PC-9 (cell line): ENCODE measurements around the gene ADSS1. TPM values are rescaled to one million over a fixed set of nuclear protein-coding genes. Genes with fewer than 3 reads are reported as not detected.

Experiments used
- BruUV-seq: library from RNA; stranded (reverse); fragments of 400-500 nt; replicated peaks from 2 replicates; lab custom pipeline; 2021; lab: Mats Ljungman, UMichigan
- CTCF ChIA-PET: fragments of 300-600 bp; sonication (Branson Sonifier 250); formaldehyde crosslinking; loops from one replicate; lab custom pipeline; 2022; ENCODE audit warnings: antibody characterized with exemption; lab: Charles Lee
- POLR2A ChIA-PET: fragments of 300-600 bp; sonication (Branson Sonifier 250); formaldehyde crosslinking; loops from one replicate; lab custom pipeline; 2022; ENCODE audit warnings: antibody characterized with exemption; ENCODE audit not compliant: unreplicated experiment; lab: Charles Lee
- DNase-seq, 2 experiments: peaks; one replicate each; pipeline versions ENCODE4 v3.0.0 to v3.0.0-alpha.2; 2015 to 2022; ENCODE audit warnings: mixed read lengths in 1 of 2
- H2AFZ ChIP-seq: fragments of 200-600 bp; sonication (generic); 2 replicates; pipeline ENCODE4 v1.8.1; 2017; ENCODE audit warnings: antibody characterized with exemption
- H3F3A ChIP-seq: fragments of 200-600 bp; sonication (generic); 2 replicates; pipeline ENCODE4 v1.8.1; 2017; ENCODE audit warnings: antibody characterized with exemption, mild to moderate bottlenecking, low read depth; ENCODE audit not compliant: insufficient read depth
- H3K27ac ChIP-seq: fragments of 200-600 bp; sonication (generic); 2 replicates; pipeline ENCODE4 v1.6.1; 2016; ENCODE audit warnings: mixed run types
- H3K27me3 ChIP-seq: fragments of 200-600 bp; sonication (generic); 2 replicates; pipeline ENCODE4 v1.6.1; 2016; ENCODE audit warnings: low read depth, mixed run types; ENCODE audit not compliant: insufficient read depth
- H3K36me3 ChIP-seq: fragments of 200-600 bp; sonication (generic); 2 replicates; pipeline ENCODE4 v1.6.1; 2016; ENCODE audit warnings: low read depth, mixed run types
- H3K4me1 ChIP-seq: fragments of 200-600 bp; sonication (generic); replicated peaks from 2 replicates; pipeline ENCODE4 v1.6.1; 2016; ENCODE audit warnings: mixed run types; ENCODE audit not compliant: insufficient read depth
- H3K4me2 ChIP-seq: fragments of 200-600 bp; sonication (generic); 2 replicates; pipeline ENCODE4 v1.6.1; 2017; ENCODE audit warnings: mixed run types
- H3K4me3 ChIP-seq: fragments of 200-600 bp; sonication (generic); 2 replicates; pipeline ENCODE4 v1.6.1; 2016; ENCODE audit warnings: mixed run types
- H3K79me2 ChIP-seq: fragments of 200-600 bp; sonication (generic); 2 replicates; pipeline ENCODE4 v1.6.1; 2017; ENCODE audit warnings: low read depth, mixed run types
- H3K9me2 ChIP-seq: fragments of 200-600 bp; sonication (generic); 2 replicates; pipeline ENCODE4 v1.8.1; 2017; ENCODE audit warnings: mild to moderate bottlenecking; ENCODE audit not compliant: insufficient read depth
- H3K9me3 ChIP-seq: fragments of 200-600 bp; sonication (generic); 2 replicates; pipeline ENCODE4 v1.8.1; 2016; ENCODE audit warnings: low read depth; ENCODE audit not compliant: insufficient read depth
- H4K20me1 ChIP-seq: fragments of 200-600 bp; sonication (generic); 2 replicates; pipeline ENCODE4 v1.8.1; 2017; ENCODE audit not compliant: insufficient read depth
- EZH2 ChIP-seq: fragments of 200-600 bp; sonication (generic); IDR thresholded peaks from 2 replicates; pipeline ENCODE4 v1.8.0; 2017; ENCODE audit warnings: antibody characterized with exemption, low read depth
- intact Hi-C: fragments of 100-400 bp; cut with micrococcal nuclease; formaldehyde crosslinking; loops from one replicate; pipeline ENCODE4 v1.10.0; 2022; ENCODE audit not compliant: unreplicated experiment
- total RNA-seq: library from RNA; stranded (reverse); gene quantifications from 2 replicates; pipeline ENCODE4 v1.2.3, GENCODE V29; 2021
- TF ChIP-seq, protein P1 (sequence below): fragments of 200-600 bp; sonication (generic); conservative IDR thresholded peaks from 2 replicates; pipeline ENCODE4 v1.6.1; 2017; ENCODE audit warnings: mixed run types, antibody characterized with exemption, mild to moderate bottlenecking, moderate library complexity

Gene ADSS1
- total RNA-seq, 1 experiment from 2014 or later: 5.8 TPM

DNA sequence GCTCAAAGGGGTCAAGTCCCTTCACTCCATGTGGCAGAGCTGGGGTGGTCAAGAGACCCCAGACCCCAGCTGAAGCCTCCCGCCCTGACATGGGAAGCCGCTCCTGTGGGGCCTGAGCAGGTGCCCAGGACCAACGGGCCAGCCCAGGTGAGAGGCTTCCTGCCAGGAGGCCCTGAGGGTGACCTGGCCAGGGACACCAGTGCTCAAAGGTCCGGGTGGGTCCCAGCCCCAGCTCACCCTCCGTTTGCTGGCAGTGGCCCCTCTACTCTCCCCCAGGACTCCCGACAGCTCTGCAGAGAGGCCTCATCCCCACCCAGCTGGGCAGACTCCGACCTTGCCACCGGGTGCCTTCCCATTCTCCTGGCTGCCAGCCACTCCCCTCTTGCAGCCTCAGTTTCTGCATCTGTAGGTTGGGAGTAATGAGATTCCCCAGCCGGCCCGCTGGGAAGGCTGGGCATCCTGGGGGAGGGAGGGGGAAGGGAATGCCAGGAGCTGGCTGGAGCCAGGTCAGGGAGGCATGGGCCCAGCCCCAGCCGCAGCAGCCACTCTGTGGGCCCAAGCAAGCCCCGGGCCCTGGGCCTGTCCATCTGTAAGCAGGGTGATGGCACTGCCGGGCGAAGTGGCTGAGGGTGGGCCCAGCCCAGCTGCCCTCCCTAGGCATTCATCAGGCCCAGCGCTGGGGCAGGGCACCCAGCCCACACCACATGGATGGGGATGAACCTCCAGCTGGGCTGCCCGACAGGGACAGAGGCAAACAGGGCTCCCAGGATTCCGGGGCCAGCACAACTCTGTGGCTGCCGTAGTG is 44.9 kb upstream of the ADSS1 start:
- DNase-seq: no peak
- H3K27me3 ChIP-seq: no peaks in the 10 kb centered on the region
- H3K79me2 ChIP-seq: no peaks in the 10 kb centered on the region
- intact Hi-C loops: no loop called here
- TF ChIP-seq, protein P1, sequence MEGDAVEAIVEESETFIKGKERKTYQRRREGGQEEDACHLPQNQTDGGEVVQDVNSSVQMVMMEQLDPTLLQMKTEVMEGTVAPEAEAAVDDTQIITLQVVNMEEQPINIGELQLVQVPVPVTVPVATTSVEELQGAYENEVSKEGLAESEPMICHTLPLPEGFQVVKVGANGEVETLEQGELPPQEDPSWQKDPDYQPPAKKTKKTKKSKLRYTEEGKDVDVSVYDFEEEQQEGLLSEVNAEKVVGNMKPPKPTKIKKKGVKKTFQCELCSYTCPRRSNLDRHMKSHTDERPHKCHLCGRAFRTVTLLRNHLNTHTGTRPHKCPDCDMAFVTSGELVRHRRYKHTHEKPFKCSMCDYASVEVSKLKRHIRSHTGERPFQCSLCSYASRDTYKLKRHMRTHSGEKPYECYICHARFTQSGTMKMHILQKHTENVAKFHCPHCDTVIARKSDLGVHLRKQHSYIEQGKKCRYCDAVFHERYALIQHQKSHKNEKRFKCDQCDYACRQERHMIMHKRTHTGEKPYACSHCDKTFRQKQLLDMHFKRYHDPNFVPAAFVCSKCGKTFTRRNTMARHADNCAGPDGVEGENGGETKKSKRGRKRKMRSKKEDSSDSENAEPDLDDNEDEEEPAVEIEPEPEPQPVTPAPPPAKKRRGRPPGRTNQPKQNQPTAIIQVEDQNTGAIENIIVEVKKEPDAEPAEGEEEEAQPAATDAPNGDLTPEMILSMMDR: no peak
- no peak for TF ChIP-seq EZH2
- no peaks in the 10 kb centered on the region for H3K9me2 ChIP-seq
- no peaks in the 10 kb centered on the region for H3K36me3 ChIP-seq
- peaks cover 54% of the 10 kb centered on the region for H3K4me1 ChIP-seq
- no peak overlapping the region for H3K4me3 ChIP-seq
- peaks cover 18% of the 10 kb centered on the region for H3F3A ChIP-seq
- no TSS peak for BruUV-seq
- POLR2A ChIA-PET: no interaction called here
- peak overlapping the region; percentile 91; the same call in 1 of the 2 replicates for H3K27ac ChIP-seq
- H2AFZ ChIP-seq: no peak overlapping the region
- H4K20me1 ChIP-seq: no peaks in the 10 kb centered on the region
- H3K9me3 ChIP-seq: no peaks in the 10 kb centered on the region
- peak overlapping the region; percentile 86 for H3K4me2 ChIP-seq
- CTCF ChIA-PET: interaction anchor here (3.1 kb wide), 1 partner anchor 13 kb away, joined by 11 read pairs; no protein-coding TSS in a partner anchor

DNA sequence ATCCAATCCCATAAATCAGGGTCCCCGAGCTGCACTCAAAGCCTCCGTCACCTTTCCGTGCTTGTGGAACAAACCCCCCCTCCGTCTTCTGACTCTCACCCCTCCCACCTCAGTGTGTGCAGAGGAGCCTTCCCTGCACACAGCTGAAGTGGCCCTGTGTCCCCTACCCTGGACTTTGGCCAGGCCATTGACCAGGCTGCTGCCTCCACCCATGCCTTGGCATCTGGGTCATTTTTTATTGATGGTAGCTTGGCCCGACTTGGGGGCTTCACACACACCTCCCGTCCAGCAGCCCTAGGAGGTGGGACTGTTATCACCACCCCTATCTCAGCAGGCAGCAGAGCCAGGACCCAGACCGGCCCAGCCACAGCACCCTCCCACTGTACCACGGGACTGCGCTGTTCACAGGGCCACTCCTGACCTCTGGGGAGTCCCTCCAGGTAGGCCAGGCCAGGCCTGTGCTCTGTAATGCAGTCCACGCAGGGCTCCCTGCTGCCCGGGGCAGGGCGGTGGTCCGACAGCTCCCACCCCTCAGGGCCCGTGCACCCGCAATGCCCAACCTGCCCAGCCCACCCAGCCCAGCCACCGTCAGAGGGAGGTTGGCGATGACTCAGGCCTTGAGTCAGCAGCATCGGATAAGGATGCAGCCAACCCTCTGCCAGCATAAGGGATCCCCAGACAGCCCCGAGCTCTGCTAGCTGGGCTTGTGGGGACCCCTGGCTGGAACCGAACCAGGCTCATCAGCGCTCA is 43.8 kb upstream of the ADSS1 start:
- BruUV-seq: no TSS peak
- ChIA-PET POLR2A (interaction anchor here (0.7 to 1.7 kb wide), 3 partner anchors 14 to 621 kb away, joined by 3 to 25 read pairs (median 4); no protein-coding TSS in a partner anchor), CTCF (interaction anchor here (1.3 to 3.1 kb wide), 2 partner anchors 14 to 15 kb away, joined by 4 to 11 read pairs; no protein-coding TSS in a partner anchor)
- no peaks in the 10 kb centered on the region for H3K79me2 ChIP-seq
- H3F3A ChIP-seq: peaks cover 18% of the 10 kb centered on the region
- no peak for TF ChIP-seq EZH2
- TF ChIP-seq, protein P1: no peak
- no peaks in the 10 kb centered on the region for H3K9me3 ChIP-seq
- H3K9me2 ChIP-seq: no peaks in the 10 kb centered on the region
- DNase-seq: peak; percentile 62 to 75
- H3K4me3 ChIP-seq: peak overlapping the region; percentile 50; the same call in 1 of the 2 replicates
- H4K20me1 ChIP-seq: no peaks in the 10 kb centered on the region
- H3K27me3 ChIP-seq: no peaks in the 10 kb centered on the region
- peak overlapping the region; percentile 99 for H3K27ac ChIP-seq
- H3K4me1 ChIP-seq: peaks cover 54% of the 10 kb centered on the region
- peak overlapping the region; percentile 56 for H2AFZ ChIP-seq
- intact Hi-C loops: loop anchor here (1.0 to 5.0 kb wide), 2 partner anchors 14 to 72 kb away; partner anchors contain the start of gene SIVA1
- H3K36me3 ChIP-seq: no peaks in the 10 kb centered on the region
- peak overlapping the region; percentile 95 for H3K4me2 ChIP-seq
